Esophagus muscularis mucosa (tissue), 4 donors: ENCODE measurements around the gene ZFAND5.

Experiments
- CTCF ChIP-seq, 3 experiments: fragments of 200-600 bp in 2 of 3; fragments of 450-650 bp in 1 of 3; sonication (generic) in 2 of 3; IDR thresholded peaks; one replicate each; pipeline ENCODE4 v1.5.1; 2017 to 2019; ENCODE audit warnings: antibody characterized with exemption in 3 of 3, mild to moderate bottlenecking in 2 of 3, moderate library complexity in 1 of 3
- EP300 ChIP-seq: sonication (generic); formaldehyde crosslinking; IDR thresholded peaks from one replicate; pipeline ENCODE4 v1.6.1; 2017; ENCODE audit warnings: antibody characterized with exemption
- POLR2A ChIP-seq: fragments of 450-650 bp; IDR thresholded peaks from one replicate; pipeline ENCODE4 v1.6.1; 2017; ENCODE audit warnings: antibody characterized with exemption, moderate library complexity, mild to moderate bottlenecking, low read depth
- POLR2AphosphoS5 ChIP-seq, 2 donors: sonication (generic); formaldehyde crosslinking; IDR thresholded peaks; one replicate each; pipeline ENCODE4 v1.6.1; 2017; ENCODE audit warnings: antibody characterized with exemption in 2 of 2

- TF ChIP-seq POLR2AphosphoS5 (IDR thresholded peaks at IDR 0.05): no peak
- TF ChIP-seq CTCF (IDR thresholded peaks at IDR 0.05): no peak
- no peak for TF ChIP-seq POLR2A
- no peak for TF ChIP-seq EP300
Measured at GRCh38 chr9:72383978-72384709, 19.1 kb upstream of the ZFAND5 start.
